GM23338 (cell line): ENCODE results near the gene CPNE7. TPM values are rescaled to one million over a fixed set of nuclear protein-coding genes. Genes with fewer than 3 reads are reported as not detected.
A peak's percentile ranks its signal among the peaks of the same experiment; 100 is the strongest.

Experiments used
- ATAC-seq: fragments of 200-7000 bp; cut with Tn5 transposase; 3 replicates; pipeline ENCODE4 v1.9.1; 2020
- DNase-seq: peaks from one replicate; pipeline ENCODE4 v3.0.0-alpha.2; 2015; ENCODE audit warnings: low spot score
- H2AFZ ChIP-seq: fragments of 200-600 bp; sonication (generic); 2 replicates; pipeline ENCODE4 v1.8.0; 2016; ENCODE audit warnings: antibody characterized with exemption, mild to moderate bottlenecking, moderate library complexity
- H3F3A ChIP-seq: fragments of 200-600 bp; sonication (generic); replicated peaks from 2 replicates; pipeline ENCODE4 v1.8.0; 2017; ENCODE audit warnings: antibody characterized with exemption, mixed run types, low read depth
- H3K27ac ChIP-seq: fragments of 200-600 bp; sonication (generic); 2 replicates; pipeline ENCODE4 v1.6.1; 2016; ENCODE audit warnings: low read depth
- H3K27me3 ChIP-seq: fragments of 200-600 bp; sonication (generic); 2 replicates; pipeline ENCODE4 v1.8.0; 2016; ENCODE audit warnings: mild to moderate bottlenecking, mixed run types, moderate library complexity; ENCODE audit not compliant: insufficient read depth
- H3K36me3 ChIP-seq: fragments of 200-600 bp; sonication (generic); 2 replicates; pipeline ENCODE4 v1.8.0; 2016; ENCODE audit warnings: mild to moderate bottlenecking; ENCODE audit not compliant: insufficient read depth
- H3K4me1 ChIP-seq: fragments of 200-600 bp; sonication (generic); 2 replicates; pipeline ENCODE4 v1.8.0; 2016; ENCODE audit warnings: mild to moderate bottlenecking, moderate library complexity; ENCODE audit not compliant: insufficient read depth
- H3K4me2 ChIP-seq: fragments of 200-600 bp; sonication (generic); 2 replicates; pipeline ENCODE4 v1.7.1; 2017; ENCODE audit warnings: mixed run types
- H3K4me3 ChIP-seq: fragments of 200-600 bp; sonication (generic); 2 replicates; pipeline ENCODE4 v1.6.1; 2016; ENCODE audit warnings: mixed run types
- H3K79me2 ChIP-seq: fragments of 200-600 bp; sonication (generic); replicated peaks from 2 replicates; pipeline ENCODE4 v1.8.0; 2017; ENCODE audit warnings: mild to moderate bottlenecking; ENCODE audit not compliant: insufficient read depth
- H3K9me2 ChIP-seq: fragments of 200-600 bp; sonication (generic); 2 replicates; pipeline ENCODE4 v1.8.0; 2017; ENCODE audit not compliant: insufficient read depth
- H4K20me1 ChIP-seq: fragments of 200-600 bp; sonication (generic); replicated peaks from 2 replicates; pipeline ENCODE4 v1.8.0; 2017; ENCODE audit warnings: mild to moderate bottlenecking; ENCODE audit not compliant: insufficient read depth
- H3K27ac Mint-ChIP-seq: 2 replicates; pipeline ENCODE4 v1.8.0; 2020; ENCODE audit warnings: inconsistent platforms, mild to moderate bottlenecking, moderate library complexity, mixed read lengths
- H3K27me3 Mint-ChIP-seq: 3 replicates; pipeline ENCODE4 v1.8.0; 2022; ENCODE audit warnings: low read depth, mild to moderate bottlenecking, moderate library complexity, mixed read lengths, inconsistent platforms; ENCODE audit not compliant: insufficient read depth, poor library complexity
- H3K36me3 Mint-ChIP-seq: 3 replicates; pipeline ENCODE4 v1.8.0; 2021; ENCODE audit warnings: low read depth, mild to moderate bottlenecking, inconsistent platforms, moderate library complexity, mixed read lengths
- H3K4me1 Mint-ChIP-seq: 3 replicates; pipeline ENCODE4 v1.8.0; 2020; ENCODE audit warnings: mild to moderate bottlenecking, inconsistent platforms, mixed read lengths
- H3K4me3 Mint-ChIP-seq: 3 replicates; pipeline ENCODE4 v1.8.0; 2021; ENCODE audit warnings: moderate library complexity, mild to moderate bottlenecking, inconsistent platforms, mixed read lengths
- H3K9me3 Mint-ChIP-seq: 3 replicates; pipeline ENCODE4 v1.8.0; 2020; ENCODE audit warnings: moderate library complexity, mild to moderate bottlenecking, inconsistent platforms, mixed read lengths
- JUNB ChIP-seq: IDR thresholded peaks from one replicate; pipeline ENCODE4 v1.6.1; 2016; ENCODE audit warnings: antibody characterized with exemption; ENCODE audit not compliant: unreplicated experiment
- NANOG ChIP-seq: IDR thresholded peaks from 2 replicates; pipeline ENCODE4 v1.6.1; 2016; ENCODE audit warnings: antibody characterized with exemption, borderline replicate concordance
- ZNF331 ChIP-seq: fragments of 250-450 bp; sonication (Bioruptor Pico); IDR thresholded peaks from 2 replicates; pipeline ENCODE4 v1.5.0; 2020; ENCODE audit warnings: low read depth, mild to moderate bottlenecking, moderate library complexity
- polyA plus RNA-seq: library from polyadenylated mRNA; unstranded; fragments of >200 nt; fragmentation: Nextera tagmentation; extraction: Ambion mirVana; gene quantifications from 2 replicates; pipeline ENCODE4 v1.2.1, GENCODE V29; 2016
- total RNA-seq: library from RNA; depleted of rRNA; stranded (reverse); fragments of >200 nt; shearing (Covaris generic); gene quantifications from 2 replicates; pipeline ENCODE4 v1.2.3, GENCODE V29; 2014
- TF ChIP-seq, protein P1 (sequence below), 2 experiments: fragments of 200-600 bp in 1 of 2; sonication (generic) in 1 of 2; conservative IDR thresholded peaks; 2 replicates each; pipeline versions ENCODE4 v1.5.1 to v1.6.1; 2016 to 2017; ENCODE audit warnings: antibody characterized with exemption in 2 of 2, low read depth in 2 of 2, mild to moderate bottlenecking in 2 of 2, moderate library complexity in 1 of 2

Gene CPNE7
- total and polyA plus RNA-seq, 2 experiments from 2014 or later: 11.2 to 15.7 TPM

DNA sequence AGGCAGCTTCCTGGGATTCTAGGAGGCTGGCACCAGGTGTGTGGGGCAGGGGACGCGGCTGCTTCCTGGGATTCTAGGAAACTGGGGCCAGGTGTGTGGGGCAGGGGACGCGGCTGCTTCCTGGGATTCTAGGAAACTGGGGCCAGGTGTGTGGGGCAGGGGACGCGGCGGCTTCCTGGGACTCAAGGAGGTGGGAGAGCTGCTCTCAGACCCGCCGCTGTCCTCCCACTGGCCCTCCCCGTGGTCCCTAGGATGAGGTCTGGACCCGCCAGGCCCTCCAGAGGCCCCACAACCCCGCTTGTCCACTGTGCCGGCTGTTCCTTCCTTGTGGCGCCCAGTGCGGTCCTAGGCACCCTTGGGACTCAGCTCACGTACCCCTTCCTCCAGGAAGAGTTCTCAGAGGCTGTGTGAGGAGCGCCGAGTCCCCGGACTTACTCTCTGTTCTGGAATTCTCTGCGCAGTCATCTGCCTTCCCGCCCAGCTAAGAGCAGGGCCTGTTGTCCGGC lies 38.4 kb downstream of the CPNE7 start:
- peaks cover 3% of the 10 kb centered on the region; the same call in 2 of the 3 replicates for H3K9me3 Mint-ChIP-seq
- no peak overlapping the region for H3K27ac Mint-ChIP-seq
- no peak overlapping the region for H3K4me3 Mint-ChIP-seq

DNA sequence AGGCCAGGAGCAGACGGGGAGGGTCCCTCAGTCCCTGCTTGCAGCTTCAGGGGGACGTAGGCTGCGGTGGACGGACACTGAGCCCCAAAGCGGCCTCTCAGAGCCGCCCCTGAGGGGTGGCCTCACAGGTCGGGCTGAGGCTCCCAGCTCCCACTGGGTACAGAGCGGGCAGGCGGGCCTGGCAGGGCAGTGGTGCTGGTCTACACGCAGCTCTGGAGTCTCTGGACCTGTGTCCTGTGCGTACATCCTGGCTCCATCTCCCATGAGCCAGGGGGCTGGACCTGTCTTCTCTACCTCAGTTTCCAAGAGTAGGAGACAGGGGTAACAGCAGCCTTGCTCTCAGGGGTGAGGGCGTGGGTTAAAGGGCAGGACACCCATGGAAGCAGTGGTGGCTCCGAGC lies 39.6 kb downstream of the CPNE7 start:
- DNase-seq: no peak
- ATAC-seq: no peak
- no peak overlapping the region for H3K4me3 Mint-ChIP-seq
- TF ChIP-seq, protein P1, sequence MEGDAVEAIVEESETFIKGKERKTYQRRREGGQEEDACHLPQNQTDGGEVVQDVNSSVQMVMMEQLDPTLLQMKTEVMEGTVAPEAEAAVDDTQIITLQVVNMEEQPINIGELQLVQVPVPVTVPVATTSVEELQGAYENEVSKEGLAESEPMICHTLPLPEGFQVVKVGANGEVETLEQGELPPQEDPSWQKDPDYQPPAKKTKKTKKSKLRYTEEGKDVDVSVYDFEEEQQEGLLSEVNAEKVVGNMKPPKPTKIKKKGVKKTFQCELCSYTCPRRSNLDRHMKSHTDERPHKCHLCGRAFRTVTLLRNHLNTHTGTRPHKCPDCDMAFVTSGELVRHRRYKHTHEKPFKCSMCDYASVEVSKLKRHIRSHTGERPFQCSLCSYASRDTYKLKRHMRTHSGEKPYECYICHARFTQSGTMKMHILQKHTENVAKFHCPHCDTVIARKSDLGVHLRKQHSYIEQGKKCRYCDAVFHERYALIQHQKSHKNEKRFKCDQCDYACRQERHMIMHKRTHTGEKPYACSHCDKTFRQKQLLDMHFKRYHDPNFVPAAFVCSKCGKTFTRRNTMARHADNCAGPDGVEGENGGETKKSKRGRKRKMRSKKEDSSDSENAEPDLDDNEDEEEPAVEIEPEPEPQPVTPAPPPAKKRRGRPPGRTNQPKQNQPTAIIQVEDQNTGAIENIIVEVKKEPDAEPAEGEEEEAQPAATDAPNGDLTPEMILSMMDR (conservative IDR thresholded peaks at IDR 0.05; ENCODE audit: low read depth in 2 of 2): no peak
- no peak for TF ChIP-seq NANOG
- TF ChIP-seq JUNB: no peak
- TF ChIP-seq ZNF331 (CRISPR knock-in tag): no peak
- no peak overlapping the region for H3K27ac Mint-ChIP-seq
- H3K4me2 ChIP-seq: no peak overlapping the region
- H3K27ac ChIP-seq: no peak overlapping the region
- H4K20me1 ChIP-seq: no peaks in the 10 kb centered on the region
- H3K36me3 ChIP-seq: no peaks in the 10 kb centered on the region
- H3K36me3 Mint-ChIP-seq: no peaks in the 10 kb centered on the region; the same call in 2 of the 3 replicates
- no peaks in the 10 kb centered on the region for H3F3A ChIP-seq
- H3K9me3 Mint-ChIP-seq: peaks cover 3% of the 10 kb centered on the region; the same call in 2 of the 3 replicates
- H3K4me1 Mint-ChIP-seq: peaks cover 15% of the 10 kb centered on the region
- peaks cover 9% of the 10 kb centered on the region for H3K27me3 Mint-ChIP-seq
- no peaks in the 10 kb centered on the region; the same call in 1 of the 2 replicates for H3K4me1 ChIP-seq
- no peaks in the 10 kb centered on the region for H3K79me2 ChIP-seq
- H3K4me3 ChIP-seq: no peak overlapping the region
- no peaks in the 10 kb centered on the region for H3K9me2 ChIP-seq
- H3K27me3 ChIP-seq: no peaks in the 10 kb centered on the region
- no peak overlapping the region for H2AFZ ChIP-seq

More for the DNA sequence above, 38.4 kb downstream of the CPNE7 start:
- no peaks in the 10 kb centered on the region; the same call in 1 of the 2 replicates for H3K4me1 ChIP-seq
- H2AFZ ChIP-seq: no peak overlapping the region
- Mint-ChIP-seq H3K36me3 (no peaks in the 10 kb centered on the region; the same call in 2 of the 3 replicates), H3K4me1 (peaks cover 12% of the 10 kb centered on the region), H3K27me3 (peaks cover 9% of the 10 kb centered on the region)
- H3K4me2 ChIP-seq: no peak overlapping the region
- H3K27me3 ChIP-seq: no peaks in the 10 kb centered on the region
- no peak overlapping the region for H3K4me3 ChIP-seq
- H3K79me2 ChIP-seq: no peaks in the 10 kb centered on the region
- H4K20me1 ChIP-seq: no peaks in the 10 kb centered on the region
- no peak for TF ChIP-seq ZNF331 (CRISPR knock-in tag)
- H3K27ac ChIP-seq: no peak overlapping the region
- ATAC-seq: no peak
- no peaks in the 10 kb centered on the region for H3F3A ChIP-seq
- H3K36me3 ChIP-seq: no peaks in the 10 kb centered on the region
- H3K9me2 ChIP-seq: no peaks in the 10 kb centered on the region
- DNase-seq: no peak

DNA sequence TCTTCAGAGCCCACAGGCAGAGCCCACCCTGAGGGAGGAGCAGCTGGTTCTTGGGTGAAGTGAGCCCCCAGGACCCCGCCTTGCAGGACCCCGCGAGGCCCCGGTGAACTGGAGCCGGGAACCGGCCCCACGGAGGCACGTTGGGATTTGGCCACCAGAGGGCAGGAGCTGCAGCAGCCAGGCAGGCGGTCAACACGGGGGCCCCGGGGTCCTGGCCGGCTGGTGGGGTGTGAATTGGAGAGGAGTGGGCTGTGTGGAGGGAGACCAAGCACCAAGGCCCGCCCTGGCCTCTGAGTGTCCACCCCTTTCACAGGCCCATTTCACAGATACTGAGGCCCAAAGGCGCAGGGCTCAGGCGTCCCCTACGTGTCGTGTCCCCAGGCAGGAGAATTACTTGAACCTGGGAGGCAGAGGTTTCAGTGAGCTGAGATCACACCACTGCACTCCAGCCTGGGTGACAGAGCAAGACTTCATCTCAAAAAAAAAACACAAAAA lies 40.1 kb downstream of the CPNE7 start:
- peak; percentile 82 for ATAC-seq
- Histone ChIP-seq H3F3A (no peaks in the 10 kb centered on the region), H3K9me2 (no peaks in the 10 kb centered on the region), H3K27me3 (no peaks in the 10 kb centered on the region), H4K20me1 (no peaks in the 10 kb centered on the region), H3K4me2 (no peak overlapping the region), H3K4me3 (no peak overlapping the region), H3K36me3 (no peaks in the 10 kb centered on the region), H3K27ac (no peak overlapping the region), H3K79me2 (no peaks in the 10 kb centered on the region), H2AFZ (no peak overlapping the region), H3K4me1 (no peaks in the 10 kb centered on the region; the same call in 1 of the 2 replicates)
- Mint-ChIP-seq H3K27ac (no peak overlapping the region), H3K9me3 (peaks cover 3% of the 10 kb centered on the region; the same call in 2 of the 3 replicates), H3K4me3 (no peak overlapping the region), H3K27me3 (peaks cover 12% of the 10 kb centered on the region), H3K36me3 (no peaks in the 10 kb centered on the region; the same call in 2 of the 3 replicates), H3K4me1 (peaks cover 15% of the 10 kb centered on the region)
- no peak for TF ChIP-seq JUNB
- TF ChIP-seq, protein P1 (conservative IDR thresholded peaks at IDR 0.05; ENCODE audit: low read depth in 2 of 2): peak; percentile 71 to 77
- DNase-seq: peak; percentile 68
